Heart left ventricle (tissue), 16 donors: Measurements from ENCODE around the gene ANKRD34A. TPM values are rescaled to one million over a fixed set of nuclear protein-coding genes. Genes with fewer than 3 reads are reported as not detected.

Source experiments
- ATAC-seq, 4 donors: fragments of 200-7000 bp; cut with Tn5 transposase; one replicate each; pipeline ENCODE4 v1.9.1; 2020 to 2022; ENCODE audit warnings: moderate library complexity in 4 of 4, mild to moderate bottlenecking in 3 of 4, moderate number of reproducible peaks in 1 of 4
- DNase-seq, 5 donors: peaks; one replicate each; pipeline ENCODE4 v3.0.0-alpha.2; 2020
- H3K27ac ChIP-seq, 12 donors: fragments of 200-600 bp; sonication (generic) in 4 of 12; one replicate each; pipeline versions ENCODE4 v1.5.0 to v1.8.0; 2016 to 2022; ENCODE audit warnings: mild to moderate bottlenecking in 2 of 12
- H3K27me3 ChIP-seq, 9 donors: fragments of 200-600 bp; sonication (generic) in 2 of 9; one replicate each; pipeline versions ENCODE4 v1.5.1 to v1.8.0; 2016 to 2022; ENCODE audit warnings: mild to moderate bottlenecking in 3 of 9
- H3K36me3 ChIP-seq, 9 donors: fragments of 200-600 bp; sonication (generic) in 2 of 9; one replicate each; pipeline versions ENCODE4 v1.5.0 to v1.8.0; 2018 to 2022; ENCODE audit warnings: mild to moderate bottlenecking in 2 of 9
- H3K4me1 ChIP-seq, 12 donors: fragments of 200-600 bp; sonication (generic) in 4 of 12; one replicate each; pipeline versions ENCODE4 v1.5.0 to v1.8.0; 2016 to 2022; ENCODE audit warnings: mild to moderate bottlenecking in 3 of 12
- H3K4me3 ChIP-seq, 12 donors: fragments of 200-600 bp; sonication (generic) in 4 of 12; one replicate each; pipeline versions ENCODE4 v1.5.0 to v1.8.0; 2017 to 2022; ENCODE audit warnings: mild to moderate bottlenecking in 9 of 12, moderate library complexity in 4 of 12
- H3K9me3 ChIP-seq, 12 donors: fragments of 200-600 bp; sonication (generic) in 4 of 12; one replicate each; pipeline versions ENCODE4 v1.5.0 to v1.8.0; 2016 to 2022; ENCODE audit warnings: mild to moderate bottlenecking in 1 of 12
- POLR2A ChIP-seq, 2 donors: fragments of 450-650 bp; IDR thresholded peaks; one replicate each; pipeline ENCODE4 v1.6.1; 2017; ENCODE audit warnings: antibody characterized with exemption in 2 of 2, mild to moderate bottlenecking in 2 of 2, moderate library complexity in 2 of 2
- WGBS, 4 donors: extraction: QIAGEN DNeasy Blood & Tissue Kit in 2 of 4; methylation state at CpG; one replicate each; pipeline versions ENCODE4 v1.1.5 to v1.1.7; 2013 to 2018; 5-methylcytosine and 5-hydroxymethylcytosine counted together
- intact Hi-C, 10 donors: fragments of 100-400 bp; cut with DNase I; formaldehyde crosslinking; loops; one replicate each; pipeline versions ENCODE4 v1.11.1 to v1.14.2; 2022
- polyA plus RNA-seq, 2 donors: library from polyadenylated mRNA; stranded (reverse); fragments of 200-250 nt; gene quantifications; one replicate each; pipeline ENCODE4 v1.2.3, GENCODE V29; 2013
- total RNA-seq, 9 donors: library from RNA; depleted of rRNA in 2 of 9; stranded (reverse); fragments of >200 nt in 2 of 9; fragmentation: NEBNext Ultra II Directional in 3 of 9; extraction: Animal tissue kit (Norgen Biotek cat#: 25700) in 3 of 9; gene quantifications; one replicate each; pipeline versions ENCODE4 v1.1.0 to v1.2.4, GENCODE V29; 2016 to 2023
- TF ChIP-seq, protein P1 (sequence below), 12 donors: fragments of 200-600 bp; sonication (generic) in 4 of 12; IDR thresholded peaks; one replicate each; pipeline versions ENCODE4 v1.5.0 to v1.8.0; 2018 to 2022; ENCODE audit warnings: antibody characterized with exemption in 12 of 12, mild to moderate bottlenecking in 5 of 12
- donor health status: ischemic (EF 13 %, LVEDD 7.1; RV severe dilation, severe dysfunction).
- donor health status: healthy with polysubstance abuse.
- donor health status: DM: no; HTN: yes; CAD: no.
- donor health status: DM: no; HTN: no; CAD: no.
- donor health status: ischemic (EF 25% LVEDD 6.9; RV normal size, moderate dysfunction).
- donor health status: ischemic (EF 25% LVEDD 5.7; RV mildly dilated, moderate dysfunction).
- donor health status: healthy.
- donor health status: DM: yes; HTN: yes; CAD: no.
- donor health status: ischemic (EF 35%, LVEDD 5.7; RV mildly dilated, moderate dysfunction).
- donor health status: nonischemic (EF 11% LVEDD 7.7; RV severe dilation, severe dysfunction).
- donor health status: DM: yes; HTN: yes; CAD: no.
- donor health status: PGD.
- donor health status: ischemic (EF 29% LVEDD 5.4; RV normal size, mild dysfunction).
- donor health status: nonischemic (EF 23%, LVEDD 6.1; RV moderate dilation, normal function).

The ANKRD34A gene
- total and polyA plus RNA-seq, 11 donors, result 0.65 to 3.5 (median 1.7) TPM

GRCh38 chr1:145959957-145960467 is 4.4 kb downstream of the ANKRD34A start:
- peaks cover 7 to 82% (median 53%) of the 10 kb centered on the region in 12 donors for H3K4me1 ChIP-seq
- H3K4me3 ChIP-seq, result peak overlapping the region; percentile 38 to 82 (median 71)
- TF ChIP-seq POLR2A (IDR thresholded peaks at IDR 0.05), result no peak
- TF ChIP-seq, protein P1, sequence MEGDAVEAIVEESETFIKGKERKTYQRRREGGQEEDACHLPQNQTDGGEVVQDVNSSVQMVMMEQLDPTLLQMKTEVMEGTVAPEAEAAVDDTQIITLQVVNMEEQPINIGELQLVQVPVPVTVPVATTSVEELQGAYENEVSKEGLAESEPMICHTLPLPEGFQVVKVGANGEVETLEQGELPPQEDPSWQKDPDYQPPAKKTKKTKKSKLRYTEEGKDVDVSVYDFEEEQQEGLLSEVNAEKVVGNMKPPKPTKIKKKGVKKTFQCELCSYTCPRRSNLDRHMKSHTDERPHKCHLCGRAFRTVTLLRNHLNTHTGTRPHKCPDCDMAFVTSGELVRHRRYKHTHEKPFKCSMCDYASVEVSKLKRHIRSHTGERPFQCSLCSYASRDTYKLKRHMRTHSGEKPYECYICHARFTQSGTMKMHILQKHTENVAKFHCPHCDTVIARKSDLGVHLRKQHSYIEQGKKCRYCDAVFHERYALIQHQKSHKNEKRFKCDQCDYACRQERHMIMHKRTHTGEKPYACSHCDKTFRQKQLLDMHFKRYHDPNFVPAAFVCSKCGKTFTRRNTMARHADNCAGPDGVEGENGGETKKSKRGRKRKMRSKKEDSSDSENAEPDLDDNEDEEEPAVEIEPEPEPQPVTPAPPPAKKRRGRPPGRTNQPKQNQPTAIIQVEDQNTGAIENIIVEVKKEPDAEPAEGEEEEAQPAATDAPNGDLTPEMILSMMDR (IDR thresholded peaks at IDR 0.05), result no peak
- peak overlapping the region; percentile 71 to 98 (median 92) for H3K27ac ChIP-seq
- 4 to 7% (median 6%) methylated on average over 12 of the region's 12 CpGs for WGBS, 4 donors
- H3K36me3 ChIP-seq, result peaks cover 0 to 4% (median 0%) of the 10 kb centered on the region in 9 donors
- no peaks in the 10 kb centered on the region for H3K27me3 ChIP-seq
- intact Hi-C loops, result loop anchor here in 9 of 10 donors (2.0 to 10.0 kb wide), 8 partner anchors 31 to 105 kb away; partner anchors contain the start of genes PEX11B (in 5 of the 9), PIAS3 (in 5 of the 9), RBM8A (in 2 of the 9) and TXNIP (in 1 of the 9)
- H3K9me3 ChIP-seq, result no peaks in the 10 kb centered on the region
- ATAC-seq (no peak), DNase-seq (no peak)

- intact Hi-C loops, result loop anchor here in 7 of 10 donors (2.0 to 10.0 kb wide), 5 partner anchors 31 to 105 kb away; partner anchors contain the start of genes PEX11B (in 5 of the 7) and PIAS3 (in 4 of the 7)
- DNase-seq (no peak), ATAC-seq (no peak)
- no peaks in the 10 kb centered on the region for H3K27me3 ChIP-seq
- peaks cover 8 to 87% (median 59%) of the 10 kb centered on the region in 12 donors for H3K4me1 ChIP-seq
- peak overlapping the region in 7 of 12 donors; percentile 7 to 98 (median 91) for H3K27ac ChIP-seq
- TF ChIP-seq, protein P1 (IDR thresholded peaks at IDR 0.05), result no peak
- TF ChIP-seq POLR2A (IDR thresholded peaks at IDR 0.05), result no peak
- H3K4me3 ChIP-seq, result no peak overlapping the region
- peaks cover 0 to 5% (median 0%) of the 10 kb centered on the region in 9 donors for H3K36me3 ChIP-seq
- H3K9me3 ChIP-seq, result no peaks in the 10 kb centered on the region
Measured at GRCh38 chr1:145959333-145959732, 5.0 kb downstream of the ANKRD34A start.

GRCh38 chr1:145958734-145959133 is 5.6 kb downstream of the ANKRD34A start:
- no peak for DNase-seq
- no peak for TF ChIP-seq POLR2A (IDR thresholded peaks at IDR 0.05)
- TF ChIP-seq, protein P1 (IDR thresholded peaks at IDR 0.05), result no peak
- intact Hi-C loops, result loop anchor here in 8 of 10 donors (1.0 to 10.0 kb wide), 6 partner anchors 30 to 104 kb away; partner anchors contain the start of genes PEX11B (in 5 of the 8), PIAS3 (in 4 of the 8) and RBM8A (in 1 of the 8)
- Histone ChIP-seq H3K4me3 (peak overlapping the region in 1 of 12 donors; percentile 69), H3K27ac (peak overlapping the region in 9 of 12 donors; percentile 93 to 100 (median 98)), H3K4me1 (peaks cover 8 to 88% (median 58%) of the 10 kb centered on the region in 12 donors), H3K36me3 (peaks cover 0 to 5% (median 0%) of the 10 kb centered on the region in 9 donors), H3K9me3 (no peaks in the 10 kb centered on the region), H3K27me3 (no peaks in the 10 kb centered on the region)
- ATAC-seq, result no peak
